Uterus (tissue), 4 donors: Measurements from ENCODE around the gene PRKCD. TPM values are rescaled to one million over a fixed set of nuclear protein-coding genes. Genes with fewer than 3 reads are reported as not detected.

Experiments used
- DNase-seq, 2 donors: peaks; one replicate each; pipeline ENCODE4 v3.0.0-alpha.2; 2019 to 2020
- H3K27ac ChIP-seq, 2 donors: fragments of 200-600 bp; sonication (generic); 1 replicate in 1 of 2; 2 replicates in 1 of 2; pipeline ENCODE4 v1.5.1; 2016 to 2018
- H3K27me3 ChIP-seq, 2 donors: fragments of 200-600 bp; sonication (generic); one replicate each; pipeline ENCODE4 v1.5.1; 2018 to 2019; ENCODE audit warnings: control low read depth in 1 of 2
- H3K36me3 ChIP-seq, 2 donors: fragments of 200-600 bp; sonication (generic); one replicate each; pipeline ENCODE4 v1.5.1; 2019; ENCODE audit warnings: control low read depth in 1 of 2
- H3K4me1 ChIP-seq, 2 donors: fragments of 200-600 bp; sonication (generic); one replicate each; pipeline ENCODE4 v1.5.1; 2018 to 2019; ENCODE audit warnings: control low read depth in 1 of 2
- H3K4me3 ChIP-seq, 2 donors: fragments of 200-600 bp; sonication (generic); 1 replicate in 1 of 2; 2 replicates in 1 of 2; pipeline ENCODE4 v1.5.1; 2018 to 2019; ENCODE audit warnings: mild to moderate bottlenecking in 1 of 2
- H3K9me3 ChIP-seq, 2 donors: fragments of 200-600 bp; sonication (generic); one replicate each; pipeline ENCODE4 v1.5.1; 2019; ENCODE audit warnings: control low read depth in 1 of 2
- CTCF ChIP-seq, 4 experiments: fragments of 200-600 bp in 2 of 4; fragments of 450-650 bp in 2 of 4; sonication (generic) in 2 of 4; IDR thresholded peaks; one replicate each; pipeline ENCODE4 v1.5.1; 2016 to 2019; ENCODE audit warnings: antibody characterized with exemption in 4 of 4, mild to moderate bottlenecking in 2 of 4, moderate library complexity in 1 of 4
- POLR2A ChIP-seq, 2 donors: fragments of 450-650 bp; IDR thresholded peaks; one replicate each; pipeline ENCODE4 v1.6.1; 2016; ENCODE audit warnings: antibody characterized with exemption in 2 of 2, mild to moderate bottlenecking in 1 of 2, moderate library complexity in 1 of 2
- intact Hi-C: fragments of 100-400 bp; cut with DNase I; formaldehyde crosslinking; loops from one replicate; pipeline ENCODE4 v1.15.1; 2023; ENCODE audit warnings: low total_unique reads
- total RNA-seq, 4 donors: library from RNA; depleted of rRNA in 3 of 4; stranded (reverse); fragments of >200 nt in 3 of 4; gene quantifications; one replicate each; pipeline versions ENCODE4 v1.1.0 to v1.2.4, GENCODE V29; 2014 to 2023
- donor health status: DM: yes; HTN: yes; CAD: no.

The PRKCD gene
- total RNA-seq, 4 donors from 2014 or later = under 0.01 to 16.8 (median 12.6) TPM

DNA sequence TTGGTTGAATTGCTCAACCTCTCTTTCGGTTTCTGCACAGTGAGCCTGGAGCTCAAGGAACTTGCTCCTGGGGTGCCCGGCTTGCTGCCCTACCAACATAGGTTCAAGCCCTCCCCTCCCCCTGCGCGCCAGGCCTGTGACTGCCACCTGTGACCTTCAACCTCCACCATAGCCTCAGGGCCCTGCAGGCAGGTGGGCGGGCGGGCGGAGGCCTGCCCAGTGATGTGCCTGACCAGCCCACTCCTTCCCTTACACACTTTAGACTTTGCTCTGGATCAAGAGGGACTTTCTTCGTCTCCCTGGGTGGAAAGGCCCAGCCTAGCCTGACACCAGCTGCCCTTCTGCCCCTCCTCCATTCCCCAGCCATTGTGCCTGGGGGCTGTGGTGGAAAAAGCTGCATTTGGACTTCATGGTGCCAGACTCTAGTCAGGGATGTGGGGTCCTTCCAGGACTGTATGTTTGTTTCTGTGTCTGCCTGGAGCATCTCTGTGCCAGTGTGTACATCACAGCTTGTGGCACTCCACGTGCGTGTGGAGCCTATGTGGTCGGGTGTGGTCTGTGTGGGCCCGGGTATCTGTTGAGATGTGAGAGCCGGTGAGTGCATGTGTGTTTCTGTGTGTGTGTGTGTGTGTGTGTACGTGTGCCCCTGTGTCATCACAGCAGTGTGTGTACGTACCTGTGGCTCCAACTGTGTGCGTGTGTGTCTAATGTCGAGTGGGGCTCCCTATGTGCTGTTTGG, 9.5 kb downstream of the PRKCD start:
- Histone ChIP-seq H3K36me3 (no peaks in the 10 kb centered on the region), H3K4me1 (no peaks in the 10 kb centered on the region), H3K27ac (no peak overlapping the region), H3K4me3 (no peak overlapping the region), H3K9me3 (no peaks in the 10 kb centered on the region), H3K27me3 (no peaks in the 10 kb centered on the region)
- intact Hi-C loops = no loop called here
- no peak for TF ChIP-seq POLR2A (IDR thresholded peaks at IDR 0.05)
- no peak for TF ChIP-seq CTCF (IDR thresholded peaks at IDR 0.05)
- DNase-seq = no peak

DNA sequence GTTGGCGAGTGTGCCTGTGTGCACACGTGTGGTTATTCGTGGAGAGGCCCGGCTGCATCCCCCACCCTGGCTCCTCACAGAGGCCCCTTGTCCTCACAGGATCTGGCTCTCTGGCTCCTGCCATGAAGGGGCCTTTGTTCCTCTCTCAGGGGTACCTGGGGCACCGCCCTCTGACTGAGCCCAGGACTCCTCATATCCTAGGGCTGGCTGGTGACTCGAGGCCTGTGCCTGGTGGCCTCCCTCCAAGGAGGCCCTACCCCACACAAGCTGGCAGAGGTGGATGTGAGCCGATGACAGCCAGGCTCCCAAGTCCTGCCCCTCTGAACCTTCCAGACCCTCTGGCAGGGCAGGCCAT, 10.0 kb downstream of the PRKCD start:
- TF ChIP-seq POLR2A (IDR thresholded peaks at IDR 0.05) = no peak
- TF ChIP-seq CTCF (IDR thresholded peaks at IDR 0.05) = no peak
- Histone ChIP-seq H3K36me3 (no peaks in the 10 kb centered on the region), H3K27me3 (no peaks in the 10 kb centered on the region), H3K27ac (no peak overlapping the region), H3K9me3 (no peaks in the 10 kb centered on the region), H3K4me3 (no peak overlapping the region), H3K4me1 (no peaks in the 10 kb centered on the region)
- intact Hi-C loops = no loop called here
- DNase-seq = no peak

DNA sequence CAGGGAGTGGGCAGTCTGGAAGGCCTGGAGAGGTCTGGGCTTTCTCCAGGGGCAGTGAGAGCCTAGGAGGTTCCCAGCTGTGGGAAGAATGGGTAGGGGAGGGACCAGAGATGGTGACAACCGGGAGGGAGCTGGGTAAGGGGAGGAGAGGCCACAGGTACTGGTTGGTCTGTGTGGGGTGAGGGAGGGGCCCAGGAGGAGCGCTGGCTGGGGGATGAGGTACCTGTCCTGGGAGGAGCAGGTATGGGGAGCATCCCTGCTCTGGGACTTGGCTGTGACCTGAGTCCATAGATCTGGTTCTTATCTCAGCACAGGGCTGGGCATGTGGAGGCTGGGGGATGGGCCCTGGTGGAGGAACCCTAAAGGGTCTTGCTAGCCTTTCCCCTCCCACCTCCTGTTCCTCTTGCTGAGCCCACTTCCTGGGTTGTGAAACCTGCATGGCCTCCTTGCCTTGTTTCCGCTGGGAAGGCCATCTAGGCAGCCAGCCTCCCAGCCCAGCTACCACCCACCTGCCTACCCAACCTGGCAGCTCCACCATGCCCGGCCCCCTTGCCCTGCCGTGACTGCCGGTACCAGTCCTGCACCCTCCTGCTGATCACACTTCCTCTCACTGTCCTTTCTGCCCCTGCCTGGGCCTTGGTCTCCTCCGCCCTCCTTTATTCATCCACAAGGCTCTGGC, 11.0 kb downstream of the PRKCD start:
- no peak for DNase-seq
- Histone ChIP-seq H3K9me3 (no peaks in the 10 kb centered on the region), H3K36me3 (no peaks in the 10 kb centered on the region), H3K27ac (no peak overlapping the region), H3K4me1 (no peaks in the 10 kb centered on the region), H3K4me3 (no peak overlapping the region), H3K27me3 (no peaks in the 10 kb centered on the region)
- no peak for TF ChIP-seq CTCF (IDR thresholded peaks at IDR 0.05)
- intact Hi-C loops = no loop called here

DNA sequence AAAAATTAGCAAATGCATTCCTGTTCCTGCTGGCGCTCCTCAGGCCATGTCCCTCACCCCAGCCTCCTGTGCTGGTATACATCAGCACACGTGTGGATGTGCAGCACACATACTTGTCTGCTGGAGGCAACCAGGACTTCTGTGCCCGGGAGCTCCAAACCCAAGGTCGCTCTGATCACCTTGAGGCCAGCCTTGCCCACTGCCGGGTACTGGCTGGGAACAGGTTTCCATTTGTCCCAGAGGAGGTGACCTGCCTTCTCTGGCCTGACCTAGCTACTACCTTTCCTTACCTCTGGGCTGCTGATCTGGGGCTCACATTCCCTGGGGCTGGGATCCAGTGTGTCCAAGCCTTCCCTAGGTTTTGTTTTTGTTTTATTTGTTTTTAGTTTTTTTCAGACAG, 12.1 kb downstream of the PRKCD start:
- H3K4me3 ChIP-seq = no peak overlapping the region
- H3K36me3 ChIP-seq = no peaks in the 10 kb centered on the region
- H3K9me3 ChIP-seq = no peaks in the 10 kb centered on the region
- no peak for DNase-seq
- H3K4me1 ChIP-seq = no peaks in the 10 kb centered on the region
- TF ChIP-seq POLR2A (IDR thresholded peaks at IDR 0.05) (no peak), CTCF (IDR thresholded peaks at IDR 0.05) (no peak)
- no peaks in the 10 kb centered on the region for H3K27me3 ChIP-seq
- no peak overlapping the region for H3K27ac ChIP-seq
- intact Hi-C loops = no loop called here
